Spleen (tissue), 7 donors: ENCODE data around the gene HIPK2.

ENCODE experiments used
- CTCF ChIP-seq, 11 experiments: fragments of 200-600 bp in 7 of 11; fragments of 450-650 bp in 4 of 11; sonication (generic) in 4 of 11; IDR thresholded peaks in 8 of 11; conservative IDR thresholded peaks in 3 of 11; 1 replicate in 7 of 11; 2 replicates in 4 of 11; pipeline versions ENCODE4 v1.4.0 to v1.8.0; 2016 to 2021; ENCODE audit warnings: antibody characterized with exemption in 11 of 11, inconsistent platforms in 4 of 11, mild to moderate bottlenecking in 1 of 11
- POLR2A ChIP-seq, 3 donors: fragments of 450-650 bp; IDR thresholded peaks; one replicate each; pipeline ENCODE4 v1.5.1; 2017; ENCODE audit warnings: antibody characterized with exemption in 3 of 3, mild to moderate bottlenecking in 1 of 3
- POLR2AphosphoS5 ChIP-seq, 3 donors: sonication (generic); formaldehyde crosslinking; IDR thresholded peaks; one replicate each; pipeline ENCODE4 v1.5.1; 2017; ENCODE audit warnings: antibody characterized with exemption in 3 of 3
- donor health status: DM: no; HTN: no; CAD: no; lungs with moderate emphysema.
- donor health status: DM: no; HTN: no; CAD: no.
- donor health status: DM: no; HTN: no; CAD: no.

- TF ChIP-seq CTCF (IDR thresholded peaks at IDR 0.05 in 8 of 11, conservative IDR thresholded peaks at IDR 0.05 in 3 of 11) (no peak), POLR2AphosphoS5 (IDR thresholded peaks at IDR 0.05) (peak in 1 of 3 donors; percentile 42), POLR2A (IDR thresholded peaks at IDR 0.05) (no peak)
Measured at GRCh38 chr7:139571651-139572050, 206.1 kb downstream of the HIPK2 start.
